HepG2 (cell line): ENCODE results near the gene C3orf18. TPM values are rescaled to one million over a fixed set of nuclear protein-coding genes. Genes with fewer than 3 reads are reported as not detected.

Source experiments
- ARID2 ChIP-seq: sonication (generic); formaldehyde crosslinking; IDR thresholded peaks from 2 replicates; pipeline ENCODE4 v1.8.1; 2022; ENCODE audit warnings: mild to moderate bottlenecking, missing genetic modification reagents, borderline replicate concordance
- CREM ChIP-seq, 2 experiments: sonication (generic) in 1 of 2; formaldehyde crosslinking in 1 of 2; IDR thresholded peaks; 2 replicates each; pipeline versions ENCODE4 v1.4.0 to v1.6.1; 2016 to 2020; ENCODE audit warnings: antibody characterized with exemption in 1 of 2, mild to moderate bottlenecking in 1 of 2, missing genetic modification reagents in 1 of 2
- CSRNP1 ChIP-seq: sonication (generic); formaldehyde crosslinking; IDR thresholded peaks from 2 replicates; pipeline ENCODE4 v1.8.1; 2023; ENCODE audit warnings: mild to moderate bottlenecking, missing genetic modification reagents
- MAX ChIP-seq: IDR thresholded peaks from 2 replicates; pipeline ENCODE4 v1.6.1; 2012; ENCODE audit warnings: inconsistent platforms
- MTA1 ChIP-seq: sonication (generic); formaldehyde crosslinking; IDR thresholded peaks from 2 replicates; pipeline ENCODE4 v1.4.0; 2020; ENCODE audit warnings: missing genetic modification reagents, mild to moderate bottlenecking, borderline replicate concordance
- PHF20 ChIP-seq: sonication (generic); formaldehyde crosslinking; IDR thresholded peaks from 2 replicates; pipeline ENCODE4 v1.5.0; 2020; ENCODE audit warnings: mild to moderate bottlenecking, missing genetic modification reagents
- SPEN ChIP-seq: sonication (generic); formaldehyde crosslinking; IDR thresholded peaks from 2 replicates; pipeline ENCODE4 v1.5.1; 2020; ENCODE audit warnings: low read depth, mild to moderate bottlenecking, missing genetic modification reagents
- STAT5B ChIP-seq: sonication (generic); formaldehyde crosslinking; IDR thresholded peaks from 2 replicates; pipeline ENCODE4 v1.4.0; 2020; ENCODE audit warnings: missing genetic modification reagents
- TBX2 ChIP-seq: sonication (generic); formaldehyde crosslinking; IDR thresholded peaks from 2 replicates; pipeline ENCODE4 v1.5.0; 2020; ENCODE audit warnings: missing genetic modification reagents, mild to moderate bottlenecking, borderline replicate concordance
- THAP9 ChIP-seq: sonication (generic); formaldehyde crosslinking; IDR thresholded peaks from 2 replicates; pipeline ENCODE4; 2020; ENCODE audit warnings: missing genetic modification reagents, mild to moderate bottlenecking, borderline replicate concordance
- ZBED4 ChIP-seq: sonication (generic); formaldehyde crosslinking; IDR thresholded peaks from 2 replicates; pipeline ENCODE4 v1.4.0; 2020; ENCODE audit warnings: missing genetic modification reagents, borderline replicate concordance
- ZFP36 ChIP-seq: fragments of 150-350 bp; IDR thresholded peaks from 2 replicates; pipeline ENCODE4 v1.6.1; 2018; ENCODE audit warnings: borderline replicate concordance, low read length, low read depth; ENCODE audit not compliant: partially characterized antibody
- ZMYM3 ChIP-seq: sonication (generic); formaldehyde crosslinking; IDR thresholded peaks from 2 replicates; pipeline ENCODE4 v1.5.1; 2020; ENCODE audit warnings: mild to moderate bottlenecking, missing genetic modification reagents
- ZNF232 ChIP-seq: sonication (generic); formaldehyde crosslinking; IDR thresholded peaks from 2 replicates; pipeline ENCODE4 v1.4.0; 2020; ENCODE audit warnings: missing genetic modification reagents, borderline replicate concordance
- ZNF280B ChIP-seq: sonication (generic); formaldehyde crosslinking; IDR thresholded peaks from 2 replicates; pipeline ENCODE4 v1.5.0; 2020; ENCODE audit warnings: missing genetic modification reagents, mild to moderate bottlenecking, borderline replicate concordance
- ZSCAN20 ChIP-seq: sonication (generic); formaldehyde crosslinking; IDR thresholded peaks from 2 replicates; pipeline ENCODE4 v1.4.0; 2020; ENCODE audit warnings: missing genetic modification reagents, mild to moderate bottlenecking, borderline replicate concordance
- polyA plus RNA-seq, 8 experiments: library from polyadenylated mRNA; depleted of rRNA in 3 of 8; stranded (reverse) in 7 of 8; unstranded in 1 of 8; fragments of >200 nt; fragmentation: Illumina TruSeq in 4 of 8; extraction: Trizol in 4 of 8; gene quantifications; 2 replicates each; pipeline versions ENCODE4 v1.2.1 to v1.2.3, GENCODE V29; 2011 to 2016; ENCODE audit warnings: low read depth in 4 of 8, missing spikeins in 1 of 8, mixed read lengths in 1 of 8; ENCODE audit not compliant: insufficient read depth in 1 of 8
- total RNA-seq, 5 experiments: library from RNA; depleted of rRNA; stranded (reverse); fragments of >200 nt; fragmentation: Illumina TruSeq; extraction: Trizol; gene quantifications; 2 replicates each; pipeline ENCODE4 v1.2.3, GENCODE V29; 2016; ENCODE audit warnings: low read depth in 1 of 5

The C3orf18 gene
- total and polyA plus RNA-seq, 2 of the 13 experiments (the other 11 are each of a cell fraction or from before 2014, with no cell fraction given) = 1.6 to 4.8 TPM

- TF ChIP-seq ZBED4 (CRISPR knock-in tag) = peak; percentile 51; the same call in 1 of the 2 replicates
- TF ChIP-seq PHF20 = peak; percentile 56
- TF ChIP-seq MTA1 = peak; percentile 93; the same call in 1 of the 2 replicates
- TF ChIP-seq CSRNP1 (CRISPR knock-in tag) = peak; percentile 64
- 0 out of 2 replicates have a peak, but pooled peaks have one; percentile 38 for TF ChIP-seq ZSCAN20 (CRISPR knock-in tag)
- TF ChIP-seq STAT5B (CRISPR knock-in tag) = no peak
- TF ChIP-seq THAP9 (CRISPR knock-in tag) = 0 out of 2 replicates have a peak, but pooled peaks have one; percentile 18
- TF ChIP-seq CREM (IDR thresholded peaks at IDR 0.05) = peak; percentile 64
- TF ChIP-seq CREM (CRISPR knock-in tag; IDR thresholded peaks at IDR 0.05) = no peak
- TF ChIP-seq ZNF280B = 0 out of 2 replicates have a peak, but pooled peaks have one; percentile 9
- peak; percentile 72 for TF ChIP-seq SPEN (CRISPR knock-in tag)
- peak; percentile 89 for TF ChIP-seq MAX
- TF ChIP-seq ARID2 = no peak
- TF ChIP-seq ZMYM3 (CRISPR knock-in tag) = peak; percentile 54
- TF ChIP-seq ZFP36 = no peak
- TF ChIP-seq ZNF232 (CRISPR knock-in tag) = peak; percentile 28; the same call in 1 of the 2 replicates
- TF ChIP-seq TBX2 = peak; percentile 90
These were observed 33.5 kb upstream of the C3orf18 start (continued) for GRCh38 chr3:50600841-50601591.
